Right atrium auricular region (tissue), 2 donors: ENCODE data around the gene LPP. TPM values are rescaled to one million over a fixed set of nuclear protein-coding genes. Genes with fewer than 3 reads are reported as not detected.

Source experiments
- DNase-seq: peaks from one replicate; pipeline ENCODE4 v3.0.0-alpha.2; 2019; ENCODE audit warnings: low spot score
- H3K27ac ChIP-seq, 2 donors: fragments of 200-600 bp; sonication (generic); 1 replicate in 1 of 2; 2 replicates in 1 of 2; pipeline ENCODE4 v1.5.1; 2016 to 2019
- H3K27me3 ChIP-seq, 2 donors: fragments of 200-600 bp; sonication (generic); one replicate each; pipeline versions ENCODE4 v1.5.1 to v1.6.0; 2017 to 2019
- H3K36me3 ChIP-seq: fragments of 200-600 bp; sonication (generic); one replicate; pipeline ENCODE4 v1.5.1; 2016
- H3K4me1 ChIP-seq, 2 donors: fragments of 200-600 bp; sonication (generic); one replicate each; pipeline versions ENCODE4 v1.5.1 to v1.6.0; 2017 to 2019
- H3K4me3 ChIP-seq, 2 donors: fragments of 200-600 bp; sonication (generic); 1 replicate in 1 of 2; 2 replicates in 1 of 2; pipeline ENCODE4 v1.5.1; 2017 to 2019; ENCODE audit warnings: mild to moderate bottlenecking in 1 of 2, moderate library complexity in 1 of 2
- H3K9me3 ChIP-seq, 2 donors: fragments of 200-600 bp; sonication (generic); one replicate each; pipeline ENCODE4 v1.5.1; 2019
- CTCF ChIP-seq, 2 donors: fragments of 200-600 bp; sonication (generic); IDR thresholded peaks; one replicate each; pipeline ENCODE4 v1.5.1; 2019; ENCODE audit warnings: antibody characterized with exemption in 2 of 2
- total RNA-seq, 2 donors: library from RNA; depleted of rRNA; stranded (reverse); fragments of >200 nt; gene quantifications; one replicate each; pipeline ENCODE4 v1.1.0, GENCODE V29; 2016

The LPP gene
- total RNA-seq, 2 donors from 2014 or later, result 117 to 186 TPM

- Histone ChIP-seq H3K4me3 (no peak overlapping the region), H3K9me3 (no peaks in the 10 kb centered on the region), H3K27ac (no peak overlapping the region), H3K4me1 (peaks cover 0 to 5% of the 10 kb centered on the region in 2 donors), H3K36me3 (peaks cover 12% of the 10 kb centered on the region), H3K27me3 (no peaks in the 10 kb centered on the region)
- TF ChIP-seq CTCF (IDR thresholded peaks at IDR 0.05), result no peak
- no peak for DNase-seq
Observed at GRCh38 chr3:188861842-188862744, 708.1 kb downstream of the LPP start.

- no peak for DNase-seq
- no peaks in the 10 kb centered on the region for H3K9me3 ChIP-seq
- H3K27me3 ChIP-seq, result no peaks in the 10 kb centered on the region
- H3K36me3 ChIP-seq, result peaks cover 18% of the 10 kb centered on the region
- peaks cover 0 to 5% of the 10 kb centered on the region in 2 donors for H3K4me1 ChIP-seq
- H3K4me3 ChIP-seq, result no peak overlapping the region
- H3K27ac ChIP-seq, result no peak overlapping the region
- TF ChIP-seq CTCF (IDR thresholded peaks at IDR 0.05), result no peak
Observed at GRCh38 chr3:188863999-188864406, 710.0 kb downstream of the LPP start.

- Histone ChIP-seq H3K9me3 (no peaks in the 10 kb centered on the region), H3K36me3 (peaks cover 23% of the 10 kb centered on the region), H3K27me3 (no peaks in the 10 kb centered on the region), H3K4me1 (no peaks in the 10 kb centered on the region), H3K4me3 (no peak overlapping the region), H3K27ac (no peak overlapping the region)
- no peak for TF ChIP-seq CTCF (IDR thresholded peaks at IDR 0.05)
- no peak for DNase-seq
Observed at GRCh38 chr3:188867691-188868265, 713.8 kb downstream of the LPP start.

GRCh38 chr3:188868803-188869202 is 714.8 kb downstream of the LPP start:
- Histone ChIP-seq H3K27ac (no peak overlapping the region), H3K4me3 (no peak overlapping the region), H3K27me3 (no peaks in the 10 kb centered on the region), H3K9me3 (no peaks in the 10 kb centered on the region), H3K4me1 (no peaks in the 10 kb centered on the region), H3K36me3 (peaks cover 33% of the 10 kb centered on the region)
- no peak for DNase-seq
- TF ChIP-seq CTCF (IDR thresholded peaks at IDR 0.05), result no peak

- Histone ChIP-seq H3K27ac (no peak overlapping the region), H3K9me3 (no peaks in the 10 kb centered on the region), H3K4me1 (no peaks in the 10 kb centered on the region), H3K27me3 (no peaks in the 10 kb centered on the region), H3K36me3 (peaks cover 41% of the 10 kb centered on the region), H3K4me3 (no peak overlapping the region)
- no peak for DNase-seq
- no peak for TF ChIP-seq CTCF (IDR thresholded peaks at IDR 0.05)
Observed at GRCh38 chr3:188869628-188870027, 715.7 kb downstream of the LPP start.
